Neutrophil (primary cell): ENCODE data around the gene L1CAM.
"Not testable (repeated sequence)": the region's sequence is repeated elsewhere in the genome, so short reads cannot be mapped to it uniquely, and the experiment has no call there.

ENCODE experiments used
- H3K27ac ChIP-seq: fragments of 200-600 bp; sonication (generic); 2 replicates; pipeline ENCODE4 v1.5.1; 2016; ENCODE audit warnings: mild to moderate bottlenecking, moderate library complexity
- H3K27me3 ChIP-seq: fragments of 200-600 bp; sonication (generic); 2 replicates; pipeline ENCODE4 v1.6.0; 2016; ENCODE audit warnings: mild to moderate bottlenecking
- H3K36me3 ChIP-seq: fragments of 200-600 bp; sonication (generic); 2 replicates; pipeline ENCODE4 v1.5.1; 2017
- H3K4me1 ChIP-seq, 2 experiments: fragments of 200-600 bp in 1 of 2; sonication (generic) in 1 of 2; 1 replicate in 1 of 2; 2 replicates in 1 of 2; pipeline versions ENCODE4 v1.5.1 to v1.6.1; 2013 to 2016; ENCODE audit warnings: low read depth in 1 of 2, low read length in 1 of 2, mild to moderate bottlenecking in 1 of 2, moderate library complexity in 1 of 2; ENCODE audit not compliant: control insufficient read depth in 1 of 2, insufficient read depth in 1 of 2
- H3K4me3 ChIP-seq, 2 experiments: fragments of 200-600 bp in 1 of 2; sonication (generic) in 1 of 2; 1 replicate in 1 of 2; 2 replicates in 1 of 2; pipeline ENCODE4 v1.5.1; 2013 to 2016; ENCODE audit warnings: low read depth in 1 of 2, low read length in 1 of 2, mild to moderate bottlenecking in 1 of 2, moderate library complexity in 1 of 2
- H3K9me3 ChIP-seq: fragments of 200-600 bp; sonication (generic); 2 replicates; pipeline ENCODE4 v1.5.1; 2016
- TF ChIP-seq, protein P1 (sequence below): fragments of 200-600 bp; sonication (generic); IDR thresholded peaks from 2 replicates; pipeline ENCODE4 v1.5.1; 2016; ENCODE audit warnings: antibody characterized with exemption

L1CAM gene

GRCh38 chrX:153819384-153820040 lies 66.5 kb downstream of the L1CAM start:
- TF ChIP-seq, protein P1, sequence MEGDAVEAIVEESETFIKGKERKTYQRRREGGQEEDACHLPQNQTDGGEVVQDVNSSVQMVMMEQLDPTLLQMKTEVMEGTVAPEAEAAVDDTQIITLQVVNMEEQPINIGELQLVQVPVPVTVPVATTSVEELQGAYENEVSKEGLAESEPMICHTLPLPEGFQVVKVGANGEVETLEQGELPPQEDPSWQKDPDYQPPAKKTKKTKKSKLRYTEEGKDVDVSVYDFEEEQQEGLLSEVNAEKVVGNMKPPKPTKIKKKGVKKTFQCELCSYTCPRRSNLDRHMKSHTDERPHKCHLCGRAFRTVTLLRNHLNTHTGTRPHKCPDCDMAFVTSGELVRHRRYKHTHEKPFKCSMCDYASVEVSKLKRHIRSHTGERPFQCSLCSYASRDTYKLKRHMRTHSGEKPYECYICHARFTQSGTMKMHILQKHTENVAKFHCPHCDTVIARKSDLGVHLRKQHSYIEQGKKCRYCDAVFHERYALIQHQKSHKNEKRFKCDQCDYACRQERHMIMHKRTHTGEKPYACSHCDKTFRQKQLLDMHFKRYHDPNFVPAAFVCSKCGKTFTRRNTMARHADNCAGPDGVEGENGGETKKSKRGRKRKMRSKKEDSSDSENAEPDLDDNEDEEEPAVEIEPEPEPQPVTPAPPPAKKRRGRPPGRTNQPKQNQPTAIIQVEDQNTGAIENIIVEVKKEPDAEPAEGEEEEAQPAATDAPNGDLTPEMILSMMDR, result no peak
- no peaks in the 10 kb centered on the region for H3K9me3 ChIP-seq
- H3K27me3 ChIP-seq, result peaks cover 86% of the 10 kb centered on the region
- no peaks in the 10 kb centered on the region for H3K4me1 ChIP-seq
- no peak overlapping the region for H3K4me3 ChIP-seq
- H3K27ac ChIP-seq, result no peak overlapping the region
- H3K36me3 ChIP-seq, result no peaks in the 10 kb centered on the region

- TF ChIP-seq, protein P1, result no peak
- Histone ChIP-seq H3K4me3 (no peak overlapping the region), H3K27me3 (peaks cover 79% of the 10 kb centered on the region), H3K36me3 (no peaks in the 10 kb centered on the region), H3K9me3 (no peaks in the 10 kb centered on the region), H3K4me1 (no peaks in the 10 kb centered on the region), H3K27ac (no peak overlapping the region)
Observed at GRCh38 chrX:153818571-153819383, 67.2 kb downstream of the L1CAM start.

- H3K9me3 ChIP-seq, H3K36me3 ChIP-seq, H3K4me3 ChIP-seq, H3K27ac ChIP-seq, H3K4me1 ChIP-seq: not testable (repeated sequence)
- peaks cover 80% of the 10 kb centered on the region for H3K27me3 ChIP-seq
Observed at GRCh38 chrX:153818064-153818463, 67.9 kb downstream of the L1CAM start.

- Histone ChIP-seq H3K27ac (no peak overlapping the region), H3K36me3 (no peaks in the 10 kb centered on the region), H3K4me1 (no peaks in the 10 kb centered on the region), H3K27me3 (peaks cover 80% of the 10 kb centered on the region), H3K9me3 (no peaks in the 10 kb centered on the region), H3K4me3 (no peak overlapping the region)
- TF ChIP-seq, protein P1, result no peak
Observed at GRCh38 chrX:153816831-153817690, 68.9 kb downstream of the L1CAM start.

DNA sequence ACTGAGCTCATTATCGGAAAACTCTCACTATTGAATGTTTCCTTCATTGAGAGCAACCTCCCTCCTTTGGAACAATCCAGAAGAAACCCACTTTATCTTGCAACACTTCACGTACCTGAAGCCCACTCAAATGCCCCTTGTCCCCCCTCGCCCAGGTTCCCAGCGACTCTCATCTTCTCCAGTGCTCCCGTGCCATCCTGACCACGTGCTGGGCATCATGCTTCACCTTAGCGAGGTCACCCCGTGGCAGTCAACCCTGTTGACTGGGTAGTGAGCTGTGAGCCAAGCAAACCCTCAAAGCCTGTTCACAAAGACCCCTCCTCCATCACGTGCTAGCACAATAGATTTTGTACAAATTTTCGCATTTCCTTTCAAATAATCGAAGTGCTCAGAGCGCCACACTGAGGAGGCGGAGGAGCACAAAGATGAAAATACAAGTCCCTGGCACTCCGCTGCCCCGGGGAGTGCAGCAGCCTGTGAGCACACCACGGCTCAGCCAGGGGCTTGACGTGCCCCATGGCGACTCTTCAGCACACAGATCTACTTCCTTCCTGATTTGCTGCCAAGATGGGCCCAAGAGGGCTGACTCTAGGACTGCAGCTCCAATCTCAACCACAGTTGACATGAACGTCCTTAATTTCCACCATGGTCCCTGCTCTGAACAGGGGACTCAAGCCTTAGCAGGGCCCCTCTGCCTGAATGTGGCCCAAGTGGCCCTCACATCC lies 71.2 kb downstream of the L1CAM start:
- peaks cover 65% of the 10 kb centered on the region for H3K27me3 ChIP-seq
- H3K9me3 ChIP-seq, result no peaks in the 10 kb centered on the region
- H3K36me3 ChIP-seq, result no peaks in the 10 kb centered on the region
- no peaks in the 10 kb centered on the region for H3K4me1 ChIP-seq
- H3K4me3 ChIP-seq, result no peak overlapping the region
- TF ChIP-seq, protein P1, result no peak
- no peak overlapping the region for H3K27ac ChIP-seq
